ENCODE measurements around the gene GNAO1. TPM values are rescaled to one million over a fixed set of nuclear protein-coding genes. Genes with fewer than 3 reads are reported as not detected.

Gene GNAO1
- polyA plus RNA-seq, 1 experiment: 0.01 TPM

GRCh38 chr16:56263711-56264608 is 72.7 kb downstream of the GNAO1 start:
- ChIA-PET POLR2A (no interaction called here), CTCF (no interaction called here)
- TF ChIP-seq, protein P1, sequence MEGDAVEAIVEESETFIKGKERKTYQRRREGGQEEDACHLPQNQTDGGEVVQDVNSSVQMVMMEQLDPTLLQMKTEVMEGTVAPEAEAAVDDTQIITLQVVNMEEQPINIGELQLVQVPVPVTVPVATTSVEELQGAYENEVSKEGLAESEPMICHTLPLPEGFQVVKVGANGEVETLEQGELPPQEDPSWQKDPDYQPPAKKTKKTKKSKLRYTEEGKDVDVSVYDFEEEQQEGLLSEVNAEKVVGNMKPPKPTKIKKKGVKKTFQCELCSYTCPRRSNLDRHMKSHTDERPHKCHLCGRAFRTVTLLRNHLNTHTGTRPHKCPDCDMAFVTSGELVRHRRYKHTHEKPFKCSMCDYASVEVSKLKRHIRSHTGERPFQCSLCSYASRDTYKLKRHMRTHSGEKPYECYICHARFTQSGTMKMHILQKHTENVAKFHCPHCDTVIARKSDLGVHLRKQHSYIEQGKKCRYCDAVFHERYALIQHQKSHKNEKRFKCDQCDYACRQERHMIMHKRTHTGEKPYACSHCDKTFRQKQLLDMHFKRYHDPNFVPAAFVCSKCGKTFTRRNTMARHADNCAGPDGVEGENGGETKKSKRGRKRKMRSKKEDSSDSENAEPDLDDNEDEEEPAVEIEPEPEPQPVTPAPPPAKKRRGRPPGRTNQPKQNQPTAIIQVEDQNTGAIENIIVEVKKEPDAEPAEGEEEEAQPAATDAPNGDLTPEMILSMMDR (IDR thresholded peaks at IDR 0.05; ENCODE audit: low read depth, low read length): no peak
- no peak overlapping the region for H3K4me3 ChIP-seq (ENCODE audit: low read depth, low read length)
- no peak for DNase-seq (ENCODE audit: low read depth, low spot score)
- peaks cover 4% of the 10 kb centered on the region for H3K27me3 ChIP-seq (ENCODE audit: control insufficient read depth, insufficient read depth, low read length)
- H3K9me3 ChIP-seq (ENCODE audit: control insufficient read depth, insufficient read depth, low read length): no peaks in the 10 kb centered on the region; the same call in 1 of the 2 replicates
- H3K27ac ChIP-seq (ENCODE audit: low read depth, low read length): no peak overlapping the region

DNA sequence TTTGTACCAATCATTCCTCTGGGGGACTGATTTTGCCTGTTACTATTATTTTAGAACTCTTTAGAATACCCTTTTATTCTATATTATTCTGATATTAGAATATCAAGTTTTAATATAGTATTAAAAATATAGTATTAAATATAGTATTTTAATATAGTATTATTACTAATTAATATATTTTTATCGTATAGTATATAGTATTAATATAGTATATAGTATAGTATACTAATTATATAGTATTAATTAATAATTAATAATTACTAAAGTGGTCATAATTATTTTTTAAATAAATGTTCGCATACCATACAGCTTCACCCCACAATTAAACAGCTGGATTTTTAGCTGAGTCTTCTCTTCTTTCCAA is 73.3 kb downstream of the GNAO1 start:
- ChIA-PET POLR2A (no interaction called here), CTCF (interaction anchor here (0.7 to 1.6 kb wide), 2 partner anchors 12 to 54 kb away, joined by 3 to 7 read pairs; no protein-coding TSS in a partner anchor)
- H3K4me3 ChIP-seq (ENCODE audit: low read depth, low read length): no peak overlapping the region
- TF ChIP-seq, protein P1 (IDR thresholded peaks at IDR 0.05; ENCODE audit: low read depth, low read length): no peak
- H3K9me3 ChIP-seq (ENCODE audit: control insufficient read depth, insufficient read depth, low read length): no peaks in the 10 kb centered on the region; the same call in 1 of the 2 replicates
- no peak for DNase-seq (ENCODE audit: low read depth, low spot score)
- H3K27me3 ChIP-seq (ENCODE audit: control insufficient read depth, insufficient read depth, low read length): peaks cover 3% of the 10 kb centered on the region
- no peak overlapping the region for H3K27ac ChIP-seq (ENCODE audit: low read depth, low read length)

- CTCF ChIA-PET: interaction anchor here (0.7 to 1.6 kb wide), 2 partner anchors 12 to 53 kb away, joined by 3 to 7 read pairs; no protein-coding TSS in a partner anchor
- TF ChIP-seq, protein P1 (IDR thresholded peaks at IDR 0.05; ENCODE audit: low read depth, low read length): no peak
- H3K27me3 ChIP-seq (ENCODE audit: control insufficient read depth, insufficient read depth, low read length): peaks cover 3% of the 10 kb centered on the region
- DNase-seq (ENCODE audit: low read depth, low spot score): no peak
- H3K27ac ChIP-seq (ENCODE audit: low read depth, low read length): no peak overlapping the region
- H3K9me3 ChIP-seq (ENCODE audit: control insufficient read depth, insufficient read depth, low read length): no peaks in the 10 kb centered on the region; the same call in 1 of the 2 replicates
- H3K4me3 ChIP-seq (ENCODE audit: low read depth, low read length): no peak overlapping the region
- POLR2A ChIA-PET: no interaction called here
Observed at GRCh38 chr16:56265184-56265583, 73.9 kb downstream of the GNAO1 start.

DNA sequence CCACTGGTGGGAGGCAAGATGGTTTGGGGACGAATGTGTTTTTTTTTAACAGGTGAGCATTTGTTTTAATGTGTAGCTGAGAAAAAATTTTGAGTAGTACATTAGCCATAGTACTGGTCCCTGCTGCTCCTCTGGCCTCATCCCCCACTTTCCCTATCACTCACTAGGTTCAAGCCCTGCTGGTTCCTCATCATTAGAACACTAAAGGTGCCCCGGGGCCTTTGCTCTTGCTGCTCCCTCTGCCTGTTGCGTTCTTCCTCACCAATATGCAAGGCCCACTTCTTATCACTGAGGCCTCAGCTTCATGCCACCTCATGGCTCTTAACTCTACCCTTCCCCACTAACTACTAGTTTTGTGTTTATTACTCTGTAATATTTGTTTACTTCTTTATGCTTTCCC is 74.5 kb downstream of the GNAO1 start:
- Histone ChIP-seq H3K27ac (ENCODE audit: low read depth, low read length) (no peak overlapping the region), H3K4me3 (ENCODE audit: low read depth, low read length) (no peak overlapping the region), H3K27me3 (ENCODE audit: control insufficient read depth, insufficient read depth, low read length) (no peaks in the 10 kb centered on the region), H3K9me3 (ENCODE audit: control insufficient read depth, insufficient read depth, low read length) (no peaks in the 10 kb centered on the region; the same call in 1 of the 2 replicates)
- ChIA-PET CTCF (interaction anchor here (1.6 kb wide), 1 partner anchor 53 kb away, joined by 7 read pairs; no protein-coding TSS in a partner anchor), POLR2A (no interaction called here)
- DNase-seq (ENCODE audit: low read depth, low spot score): no peak
- TF ChIP-seq, protein P1 (IDR thresholded peaks at IDR 0.05; ENCODE audit: low read depth, low read length): no peak

All from AG04450 (cell line).